SU-DHL-6 (cell line): Measurements from ENCODE around the gene B4GAT1.
"Not testable (repeated sequence)": the region's sequence is repeated elsewhere in the genome, so short reads cannot be mapped to it uniquely, and the experiment has no call there.

ENCODE experiments used
- H2AFZ ChIP-seq: fragments of 200-600 bp; sonication (generic); 2 replicates; pipeline ENCODE4 v1.6.1; 2014; ENCODE audit warnings: low read depth, mild to moderate bottlenecking, moderate library complexity, mixed read lengths, antibody characterized with exemption, low read length; ENCODE audit not compliant: severe bottlenecking
- H3F3A ChIP-seq: fragments of 200-600 bp; shearing (Covaris generic); 2 replicates; pipeline ENCODE4 v1.6.0; 2016; ENCODE audit warnings: antibody characterized with exemption, mild to moderate bottlenecking; ENCODE audit not compliant: insufficient read depth
- H3K27ac ChIP-seq: fragments of 200-600 bp; sonication (generic); 2 replicates; pipeline ENCODE4 v1.5.1; 2016; ENCODE audit warnings: low read depth, mild to moderate bottlenecking, low read length, moderate library complexity, mixed read lengths
- H3K27me3 ChIP-seq: fragments of 200-600 bp; sonication (generic), shearing (Covaris generic); 2 replicates; pipeline ENCODE4 v1.6.0; 2014; ENCODE audit warnings: mild to moderate bottlenecking, low read length
- H3K36me3 ChIP-seq: fragments of 200-600 bp; sonication (generic); 2 replicates; pipeline ENCODE4 v1.6.1; 2014; ENCODE audit warnings: mild to moderate bottlenecking, low read length, mixed read lengths
- H3K4me2 ChIP-seq: fragments of 300-600, 200-600 bp; shearing (Covaris generic), sonication (generic); 2 replicates; pipeline ENCODE4 v1.6.0; 2014; ENCODE audit warnings: low read length, low read depth, mild to moderate bottlenecking; ENCODE audit not compliant: poor library complexity, severe bottlenecking
- H3K4me3 ChIP-seq: fragments of 200-600 bp; sonication (generic); 2 replicates; pipeline ENCODE4 v1.5.1; 2014; ENCODE audit warnings: antibody characterized with exemption, low read length, mild to moderate bottlenecking, mixed read lengths; ENCODE audit not compliant: insufficient read depth, poor library complexity, severe bottlenecking
- H3K79me2 ChIP-seq: fragments of 200-600 bp; sonication (generic); 2 replicates; pipeline ENCODE4 v1.6.1; 2014; ENCODE audit warnings: mild to moderate bottlenecking, low read length, moderate library complexity; ENCODE audit not compliant: insufficient read depth
- H3K9ac ChIP-seq: fragments of 200-600 bp; sonication (generic); 2 replicates; pipeline ENCODE4 v1.7.0; 2014; ENCODE audit warnings: mild to moderate bottlenecking, low read length
- H3K9me2 ChIP-seq: fragments of 200-600 bp; sonication (generic); replicated peaks from 2 replicates; pipeline ENCODE4 v1.6.1; 2014; ENCODE audit warnings: low read length; ENCODE audit not compliant: insufficient read depth
- H3K9me3 ChIP-seq: fragments of 200-600 bp; sonication (generic); 2 replicates; pipeline ENCODE4 v1.6.1; 2014; ENCODE audit warnings: low read length, mixed read lengths; ENCODE audit not compliant: insufficient read depth
- H4K20me1 ChIP-seq: fragments of 200-600 bp; sonication (generic); 2 replicates; pipeline ENCODE4 v1.6.1; 2014; ENCODE audit warnings: low read depth, mild to moderate bottlenecking, antibody characterized with exemption, low read length, moderate library complexity, mixed read lengths
- EZH2phosphoT487 ChIP-seq: fragments of 200-600 bp; sonication (generic), shearing (Covaris generic); conservative IDR thresholded peaks from 2 replicates; pipeline ENCODE4 v1.6.1; 2018; ENCODE audit warnings: mild to moderate bottlenecking, antibody characterized with exemption, low read length, moderate library complexity, mixed read lengths
- TF ChIP-seq, protein P1 (sequence below): fragments of 200-600 bp; sonication (generic); IDR thresholded peaks from one replicate; pipeline ENCODE4 v1.5.1; 2017; ENCODE audit warnings: antibody characterized with exemption, mild to moderate bottlenecking, low read length, moderate library complexity; ENCODE audit not compliant: insufficient read depth, poor library complexity, severe bottlenecking

B4GAT1 gene

DNA sequence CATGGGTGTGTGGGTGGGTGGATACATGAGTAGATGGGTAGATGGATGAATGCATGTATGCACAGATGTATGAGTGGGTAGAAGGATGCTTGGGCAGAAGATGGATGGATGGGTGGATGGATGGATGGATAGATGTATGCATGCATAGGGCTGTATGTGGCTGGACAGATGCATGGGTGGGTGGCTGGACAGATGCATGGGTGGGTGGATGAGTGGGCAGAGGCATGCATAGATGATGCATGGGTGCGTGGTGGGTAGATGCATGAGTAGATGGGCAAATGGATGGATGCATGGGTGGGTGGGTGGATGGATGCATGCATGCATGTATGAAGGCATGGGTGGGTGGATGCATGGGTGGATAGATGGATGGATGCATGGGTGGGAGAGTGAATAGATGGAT lies 23.7 kb downstream of the B4GAT1 start:
- TF ChIP-seq, protein P1, sequence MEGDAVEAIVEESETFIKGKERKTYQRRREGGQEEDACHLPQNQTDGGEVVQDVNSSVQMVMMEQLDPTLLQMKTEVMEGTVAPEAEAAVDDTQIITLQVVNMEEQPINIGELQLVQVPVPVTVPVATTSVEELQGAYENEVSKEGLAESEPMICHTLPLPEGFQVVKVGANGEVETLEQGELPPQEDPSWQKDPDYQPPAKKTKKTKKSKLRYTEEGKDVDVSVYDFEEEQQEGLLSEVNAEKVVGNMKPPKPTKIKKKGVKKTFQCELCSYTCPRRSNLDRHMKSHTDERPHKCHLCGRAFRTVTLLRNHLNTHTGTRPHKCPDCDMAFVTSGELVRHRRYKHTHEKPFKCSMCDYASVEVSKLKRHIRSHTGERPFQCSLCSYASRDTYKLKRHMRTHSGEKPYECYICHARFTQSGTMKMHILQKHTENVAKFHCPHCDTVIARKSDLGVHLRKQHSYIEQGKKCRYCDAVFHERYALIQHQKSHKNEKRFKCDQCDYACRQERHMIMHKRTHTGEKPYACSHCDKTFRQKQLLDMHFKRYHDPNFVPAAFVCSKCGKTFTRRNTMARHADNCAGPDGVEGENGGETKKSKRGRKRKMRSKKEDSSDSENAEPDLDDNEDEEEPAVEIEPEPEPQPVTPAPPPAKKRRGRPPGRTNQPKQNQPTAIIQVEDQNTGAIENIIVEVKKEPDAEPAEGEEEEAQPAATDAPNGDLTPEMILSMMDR: no peak
- no peak for TF ChIP-seq EZH2phosphoT487
- no peak overlapping the region for H3K9ac ChIP-seq
- no peak overlapping the region for H3K4me3 ChIP-seq
- no peaks in the 10 kb centered on the region for H4K20me1 ChIP-seq
- H3K9me2 ChIP-seq: no peaks in the 10 kb centered on the region
- H3K36me3 ChIP-seq: no peaks in the 10 kb centered on the region
- no peaks in the 10 kb centered on the region for H3K27me3 ChIP-seq
- no peaks in the 10 kb centered on the region for H3K79me2 ChIP-seq
- no peak overlapping the region for H3K27ac ChIP-seq
- no peak overlapping the region for H3K4me2 ChIP-seq
- H3K9me3 ChIP-seq: no peaks in the 10 kb centered on the region
- no peak overlapping the region for H2AFZ ChIP-seq
- no peaks in the 10 kb centered on the region for H3F3A ChIP-seq

DNA sequence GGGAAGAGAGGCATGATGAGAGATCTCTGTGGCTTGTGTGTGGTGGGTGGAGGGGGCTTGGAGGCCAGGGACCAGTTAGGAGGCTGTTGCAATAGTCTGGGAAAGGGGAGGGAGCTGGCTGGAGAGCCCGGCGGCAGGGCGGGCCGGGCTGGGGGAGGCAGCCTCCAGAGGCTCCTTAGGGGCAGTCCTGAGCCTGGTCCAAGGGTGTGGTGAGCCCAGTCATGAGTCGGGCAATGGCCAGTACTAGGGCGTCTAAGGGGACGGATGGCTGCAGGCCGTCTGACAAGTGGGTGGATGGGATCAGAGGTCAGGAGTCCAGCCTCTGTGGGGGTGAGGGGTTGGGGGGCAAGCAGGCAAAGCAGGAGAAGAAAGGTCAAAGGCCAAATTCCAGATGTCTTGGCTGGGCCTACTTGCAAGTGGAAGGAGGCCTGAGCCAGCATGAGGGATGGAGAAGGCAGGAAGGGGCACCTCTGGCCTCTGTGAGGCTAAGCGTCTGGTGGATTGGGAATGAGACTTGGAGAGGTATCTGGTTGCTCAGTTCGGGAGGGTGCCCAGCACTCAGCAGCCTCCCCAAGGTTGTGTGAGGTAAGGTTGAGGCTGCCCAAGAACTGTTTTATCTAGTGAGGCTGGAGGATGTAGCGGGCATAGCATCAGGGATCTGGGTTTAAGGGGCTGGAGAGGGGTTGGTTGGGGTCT lies 24.5 kb downstream of the B4GAT1 start:
- Histone ChIP-seq H3K9ac (no peak overlapping the region), H4K20me1 (no peaks in the 10 kb centered on the region), H2AFZ (no peak overlapping the region), H3F3A (no peaks in the 10 kb centered on the region), H3K4me2 (no peak overlapping the region), H3K27me3 (no peaks in the 10 kb centered on the region), H3K27ac (no peak overlapping the region), H3K36me3 (no peaks in the 10 kb centered on the region), H3K4me3 (no peak overlapping the region), H3K79me2 (no peaks in the 10 kb centered on the region), H3K9me3 (no peaks in the 10 kb centered on the region), H3K9me2 (no peaks in the 10 kb centered on the region)
- TF ChIP-seq EZH2phosphoT487: no peak
- TF ChIP-seq, protein P1: no peak

DNA sequence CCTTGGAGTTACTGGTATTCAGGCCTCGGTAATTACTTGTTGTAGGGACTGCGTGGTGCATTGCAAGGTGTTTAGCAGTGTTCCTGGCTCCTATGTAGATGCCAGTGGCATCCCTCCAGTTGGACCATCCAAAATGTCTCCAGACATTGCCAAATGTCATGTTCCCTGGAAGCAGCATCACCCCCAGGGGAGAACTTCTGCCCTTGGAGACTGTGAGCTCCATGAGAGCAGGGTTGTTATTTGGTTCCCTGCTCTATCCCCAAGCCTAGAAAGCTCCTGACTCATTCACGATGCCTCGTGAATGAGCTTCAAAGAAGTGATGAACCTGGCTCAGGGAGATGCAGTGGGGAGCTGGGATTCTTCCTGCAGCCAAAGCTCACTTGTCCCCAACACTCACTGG lies 25.8 kb downstream of the B4GAT1 start:
- no peaks in the 10 kb centered on the region for H3K9me3 ChIP-seq
- no peaks in the 10 kb centered on the region for H3K36me3 ChIP-seq
- H4K20me1 ChIP-seq: no peaks in the 10 kb centered on the region
- H3K27ac ChIP-seq: no peak overlapping the region
- H3K4me2 ChIP-seq: no peak overlapping the region
- no peak overlapping the region for H2AFZ ChIP-seq
- H3K9me2 ChIP-seq: no peaks in the 10 kb centered on the region
- TF ChIP-seq, protein P1: no peak
- no peak for TF ChIP-seq EZH2phosphoT487
- no peaks in the 10 kb centered on the region for H3K27me3 ChIP-seq
- H3K79me2 ChIP-seq: no peaks in the 10 kb centered on the region
- no peak overlapping the region for H3K9ac ChIP-seq
- H3K4me3 ChIP-seq: no peak overlapping the region
- no peaks in the 10 kb centered on the region for H3F3A ChIP-seq

DNA sequence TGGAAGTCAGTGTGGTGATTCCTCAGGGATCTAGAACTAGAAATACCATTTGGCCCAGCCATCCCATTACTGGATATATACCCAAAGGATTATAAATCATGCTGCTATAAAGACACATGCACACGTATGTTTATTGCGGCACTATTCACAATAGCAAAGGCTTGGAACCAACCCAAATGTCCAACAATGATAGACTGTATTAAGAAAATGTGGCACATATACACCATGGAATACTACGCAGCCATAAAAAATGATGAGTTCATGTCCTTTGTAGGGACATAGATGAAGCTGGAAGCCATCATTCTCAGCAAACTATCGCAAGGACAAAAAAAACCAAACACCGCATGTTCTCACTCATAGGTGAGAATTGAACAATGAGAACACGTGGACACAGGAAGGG lies 26.7 kb downstream of the B4GAT1 start:
- not testable (repeated sequence) for H3K9me2 ChIP-seq, H4K20me1 ChIP-seq, H3K36me3 ChIP-seq, H3K27ac ChIP-seq, H3K27me3 ChIP-seq, H3F3A ChIP-seq, H3K79me2 ChIP-seq, H3K9ac ChIP-seq, H2AFZ ChIP-seq, H3K9me3 ChIP-seq, H3K4me2 ChIP-seq, H3K4me3 ChIP-seq

DNA sequence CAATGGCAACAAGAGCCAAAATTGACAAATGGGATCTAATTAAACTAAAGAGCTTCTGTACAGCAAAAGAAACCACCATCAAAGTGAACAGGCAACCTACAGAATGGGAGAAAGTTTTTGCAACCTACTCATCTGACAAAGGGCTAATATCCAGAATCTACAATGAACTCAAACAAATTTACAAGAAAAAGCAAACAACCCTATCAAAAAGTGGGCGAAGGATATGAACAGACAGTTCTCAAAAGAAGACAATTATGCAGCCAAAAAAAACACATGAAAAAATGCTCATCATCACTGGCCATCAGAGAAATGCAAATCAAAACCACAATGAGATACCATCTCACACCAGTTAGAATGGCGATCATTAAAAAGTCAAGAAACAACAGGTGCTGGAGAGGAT lies 27.1 kb downstream of the B4GAT1 start:
- H3K9me2 ChIP-seq, H3K36me3 ChIP-seq, H3F3A ChIP-seq, H2AFZ ChIP-seq, H3K4me3 ChIP-seq, H3K9ac ChIP-seq, H3K9me3 ChIP-seq, H3K4me2 ChIP-seq, H4K20me1 ChIP-seq, H3K27ac ChIP-seq, H3K27me3 ChIP-seq, H3K79me2 ChIP-seq: not testable (repeated sequence)
